Measurements from ENCODE around the gene CASZ1.

GRCh38 chr1:10650556-10651388, 145.7 kb downstream of the CASZ1 start:
- no peak for TF ChIP-seq CTCF (IDR thresholded peaks at IDR 0.05; ENCODE audit: borderline replicate concordance, extremely low read depth, low read length, poor library complexity, severe bottlenecking)
- TF ChIP-seq EZH2 (IDR thresholded peaks at IDR 0.05; ENCODE audit: borderline replicate concordance, low read depth, low read length, severe bottlenecking): no peak

Measured in DND-41 (cell line).